ENCODE measurements around the gene CORO7.

Gene CORO7

GRCh38 chr16:4412854-4413253 lies 3.5 kb downstream of the CORO7 start:
- Histone ChIP-seq H3K9ac (ENCODE audit: low read depth, low read length) (no peak overlapping the region), H3K27ac (ENCODE audit: low read length) (no peak overlapping the region), H2AFZ (ENCODE audit: low read depth, low read length) (no peak overlapping the region), H3K36me3 (ENCODE audit: insufficient read depth, low read length) (peaks cover 52% of the 10 kb centered on the region), H4K20me1 (ENCODE audit: insufficient read depth, low read length) (peaks cover 64% of the 10 kb centered on the region), H3K4me2 (ENCODE audit: insufficient read depth, low read length) (peak overlapping the region; percentile 31; the same call in 1 of the 2 replicates), H3K4me3 (ENCODE audit: low read depth in 1 of 2, low read length in 2 of 2) (no peak overlapping the region), H3K27me3 (ENCODE audit: insufficient read depth, low read length, poor library complexity) (no peaks in the 10 kb centered on the region), H3K4me1 (ENCODE audit: insufficient read depth, low read length) (peaks cover 37% of the 10 kb centered on the region), H3K9me3 (ENCODE audit: insufficient read depth, low read length, severe bottlenecking) (no peaks in the 10 kb centered on the region), H3K79me2 (ENCODE audit: insufficient read depth, low read length) (peaks cover 69% of the 10 kb centered on the region)
- TF ChIP-seq EZH2 (IDR thresholded peaks at IDR 0.05; ENCODE audit: borderline replicate concordance, low read depth, low read length, severe bottlenecking) (no peak), CTCF (IDR thresholded peaks at IDR 0.05; ENCODE audit: borderline replicate concordance, extremely low read depth, low read length, poor library complexity, severe bottlenecking) (no peak)
- no peak for DNase-seq
- ATAC-seq (ENCODE audit: insufficient read depth, low read depth), result no peak

- Histone ChIP-seq H3K36me3 (ENCODE audit: insufficient read depth, low read length) (peaks cover 59% of the 10 kb centered on the region), H2AFZ (ENCODE audit: low read depth, low read length) (no peak overlapping the region), H3K27me3 (ENCODE audit: insufficient read depth, low read length, poor library complexity) (no peaks in the 10 kb centered on the region), H3K4me2 (ENCODE audit: insufficient read depth, low read length) (no peak overlapping the region), H4K20me1 (ENCODE audit: insufficient read depth, low read length) (peaks cover 69% of the 10 kb centered on the region), H3K27ac (ENCODE audit: low read length) (no peak overlapping the region), H3K9me3 (ENCODE audit: insufficient read depth, low read length, severe bottlenecking) (no peaks in the 10 kb centered on the region), H3K4me3 (ENCODE audit: low read depth in 1 of 2, low read length in 2 of 2) (no peak overlapping the region), H3K9ac (ENCODE audit: low read depth, low read length) (no peak overlapping the region), H3K4me1 (ENCODE audit: insufficient read depth, low read length) (peaks cover 37% of the 10 kb centered on the region), H3K79me2 (ENCODE audit: insufficient read depth, low read length) (peaks cover 69% of the 10 kb centered on the region)
- TF ChIP-seq CTCF (IDR thresholded peaks at IDR 0.05; ENCODE audit: borderline replicate concordance, extremely low read depth, low read length, poor library complexity, severe bottlenecking) (no peak), EZH2 (IDR thresholded peaks at IDR 0.05; ENCODE audit: borderline replicate concordance, low read depth, low read length, severe bottlenecking) (no peak)
- no peak for DNase-seq
- ATAC-seq (ENCODE audit: insufficient read depth, low read depth), result no peak
Observed at GRCh38 chr16:4412159-4412558, 4.2 kb downstream of the CORO7 start.

GRCh38 chr16:4411684-4412083 lies 4.7 kb downstream of the CORO7 start:
- H3K9ac ChIP-seq (ENCODE audit: low read depth, low read length), result no peak overlapping the region
- H3K27ac ChIP-seq (ENCODE audit: low read length), result no peak overlapping the region
- H3K4me2 ChIP-seq (ENCODE audit: insufficient read depth, low read length), result no peak overlapping the region
- no peaks in the 10 kb centered on the region for H3K9me3 ChIP-seq (ENCODE audit: insufficient read depth, low read length, severe bottlenecking)
- H3K79me2 ChIP-seq (ENCODE audit: insufficient read depth, low read length), result peaks cover 69% of the 10 kb centered on the region
- H3K4me1 ChIP-seq (ENCODE audit: insufficient read depth, low read length), result peaks cover 32% of the 10 kb centered on the region
- no peak for TF ChIP-seq CTCF (IDR thresholded peaks at IDR 0.05; ENCODE audit: borderline replicate concordance, extremely low read depth, low read length, poor library complexity, severe bottlenecking)
- no peak for TF ChIP-seq EZH2 (IDR thresholded peaks at IDR 0.05; ENCODE audit: borderline replicate concordance, low read depth, low read length, severe bottlenecking)
- ATAC-seq (ENCODE audit: insufficient read depth, low read depth) (no peak), DNase-seq (no peak)
- peaks cover 69% of the 10 kb centered on the region for H4K20me1 ChIP-seq (ENCODE audit: insufficient read depth, low read length)
- no peak overlapping the region for H2AFZ ChIP-seq (ENCODE audit: low read depth, low read length)
- peaks cover 60% of the 10 kb centered on the region for H3K36me3 ChIP-seq (ENCODE audit: insufficient read depth, low read length)
- no peaks in the 10 kb centered on the region for H3K27me3 ChIP-seq (ENCODE audit: insufficient read depth, low read length, poor library complexity)
- H3K4me3 ChIP-seq (ENCODE audit: low read depth in 1 of 2, low read length in 2 of 2), result no peak overlapping the region
